A673 (cell line): ENCODE measurements around the gene FAM120A. TPM values are rescaled to one million over a fixed set of nuclear protein-coding genes. Genes with fewer than 3 reads are reported as not detected.

ENCODE experiments used
- BruUV-seq: library from RNA; stranded (reverse); fragments of 400-500 nt; replicated peaks from 2 replicates; lab custom pipeline; 2021; lab: Mats Ljungman, UMichigan
- CTCF ChIA-PET: fragments of 300-600 bp; sonication (Branson Sonifier 250); formaldehyde crosslinking; loops from one replicate; lab custom pipeline; 2022; ENCODE audit warnings: antibody characterized with exemption; lab: Charles Lee
- POLR2A ChIA-PET: fragments of 300-600 bp; sonication (Branson Sonifier 250); formaldehyde crosslinking; loops from one replicate; lab custom pipeline; 2022; ENCODE audit warnings: antibody characterized with exemption; ENCODE audit not compliant: low non-redundant PET; lab: Charles Lee
- DNase-seq: peaks from one replicate; pipeline ENCODE4 v3.0.0-alpha.2; 2015; ENCODE audit warnings: low spot score
- H3K27ac ChIP-seq: fragments of 200-600 bp; sonication (generic); 2 replicates; pipeline ENCODE4 v1.5.1; 2016; ENCODE audit warnings: mixed run types, low read depth, mild to moderate bottlenecking, mixed read lengths, antibody characterized with exemption, low read length; ENCODE audit not compliant: poor library complexity, severe bottlenecking
- H3K27me3 ChIP-seq: fragments of 200-600 bp; sonication (generic); replicated peaks from 2 replicates; pipeline ENCODE4 v1.6.1; 2017; ENCODE audit warnings: mixed run types, low read depth, mild to moderate bottlenecking, mixed read lengths, antibody characterized with exemption, low read length; ENCODE audit not compliant: insufficient read depth, poor library complexity
- H3K36me3 ChIP-seq: fragments of 200-600 bp; sonication (generic); 2 replicates; pipeline ENCODE4 v1.6.1; 2016; ENCODE audit warnings: mixed run types, mild to moderate bottlenecking, mixed read lengths, antibody characterized with exemption, low read length; ENCODE audit not compliant: insufficient read depth, poor library complexity, severe bottlenecking
- H3K4me1 ChIP-seq: fragments of 200-600 bp; sonication (generic); 2 replicates; pipeline ENCODE4 v1.6.1; 2017; ENCODE audit warnings: mixed run types, mild to moderate bottlenecking, mixed read lengths, antibody characterized with exemption, low read length; ENCODE audit not compliant: insufficient read depth, poor library complexity, severe bottlenecking
- H3K4me3 ChIP-seq: fragments of 200-600 bp; sonication (generic); 2 replicates; pipeline ENCODE4 v1.5.1; 2016; ENCODE audit warnings: low read depth, mixed run types, mild to moderate bottlenecking, mixed read lengths, low read length; ENCODE audit not compliant: poor library complexity, severe bottlenecking
- H3K9me3 ChIP-seq: fragments of 200-600 bp; sonication (generic); 2 replicates; pipeline ENCODE4 v1.6.1; 2016; ENCODE audit warnings: mixed run types, low read depth, mild to moderate bottlenecking, mixed read lengths, antibody characterized with exemption, low read length; ENCODE audit not compliant: poor library complexity, severe bottlenecking
- CTCF ChIP-seq: fragments of 300-800, 200-600 bp; sonication (generic); conservative IDR thresholded peaks from 2 replicates; pipeline ENCODE4 v1.5.1; 2017; ENCODE audit warnings: low read depth, mild to moderate bottlenecking, antibody characterized with exemption, low read length, moderate library complexity, mixed read lengths
- EZH2 ChIP-seq: fragments of 200-600 bp; sonication (generic); IDR thresholded peaks from 2 replicates; pipeline ENCODE4 v1.6.1; 2017; ENCODE audit warnings: borderline replicate concordance, low read depth, mild to moderate bottlenecking, mixed read lengths, antibody characterized with exemption, low read length; ENCODE audit not compliant: poor library complexity, severe bottlenecking
- intact Hi-C: fragments of 100-400 bp; cut with micrococcal nuclease; formaldehyde crosslinking; loops from one replicate; pipeline ENCODE4 v1.10.0; 2022; ENCODE audit not compliant: unreplicated experiment
- total RNA-seq: library from RNA; stranded (reverse); gene quantifications from 2 replicates; pipeline ENCODE4 v1.2.3, GENCODE V29; 2021

Gene FAM120A
- total RNA-seq, 1 experiment from 2014 or later, result 91.0 TPM

- Histone ChIP-seq H3K4me3 (no peak overlapping the region), H3K27me3 (no peaks in the 10 kb centered on the region), H3K36me3 (no peaks in the 10 kb centered on the region), H3K27ac (no peak overlapping the region), H3K4me1 (peaks cover 66% of the 10 kb centered on the region), H3K9me3 (no peaks in the 10 kb centered on the region)
- ChIA-PET POLR2A (no interaction called here), CTCF (no interaction called here)
- no TSS peak for BruUV-seq
- TF ChIP-seq EZH2 (no peak), CTCF (no peak)
- intact Hi-C loops, result no loop called here
- peak; percentile 17 for DNase-seq
These were observed 13.4 kb downstream of the FAM120A start for GRCh38 chr9:93464876-93465275.

- Histone ChIP-seq H3K4me3 (no peak overlapping the region), H3K4me1 (peaks cover 60% of the 10 kb centered on the region), H3K27me3 (no peaks in the 10 kb centered on the region), H3K36me3 (no peaks in the 10 kb centered on the region), H3K27ac (no peak overlapping the region), H3K9me3 (no peaks in the 10 kb centered on the region)
- BruUV-seq, result no TSS peak
- ChIA-PET CTCF (no interaction called here), POLR2A (no interaction called here)
- DNase-seq, result no peak
- no peak for TF ChIP-seq EZH2
- TF ChIP-seq CTCF, result no peak
- intact Hi-C loops, result no loop called here
These were observed 14.4 kb downstream of the FAM120A start for GRCh38 chr9:93465855-93466254.

- H3K9me3 ChIP-seq, result no peaks in the 10 kb centered on the region
- TF ChIP-seq EZH2, result no peak
- TF ChIP-seq CTCF, result no peak
- CTCF ChIA-PET, result no interaction called here
- H3K27me3 ChIP-seq, result no peaks in the 10 kb centered on the region
- no peak overlapping the region for H3K4me3 ChIP-seq
- H3K4me1 ChIP-seq, result peaks cover 53% of the 10 kb centered on the region
- intact Hi-C loops, result no loop called here
- H3K36me3 ChIP-seq, result no peaks in the 10 kb centered on the region
- POLR2A ChIA-PET, result no interaction called here
- BruUV-seq, result no TSS peak
- no peak for DNase-seq
- H3K27ac ChIP-seq, result no peak overlapping the region
These were observed 15.1 kb downstream of the FAM120A start for GRCh38 chr9:93466416-93467061.
